Measurements from ENCODE around the gene CHST11.

GRCh38 chr12:104743202-104743580 lies 286.4 kb downstream of the CHST11 start:
- TF ChIP-seq, protein P1, sequence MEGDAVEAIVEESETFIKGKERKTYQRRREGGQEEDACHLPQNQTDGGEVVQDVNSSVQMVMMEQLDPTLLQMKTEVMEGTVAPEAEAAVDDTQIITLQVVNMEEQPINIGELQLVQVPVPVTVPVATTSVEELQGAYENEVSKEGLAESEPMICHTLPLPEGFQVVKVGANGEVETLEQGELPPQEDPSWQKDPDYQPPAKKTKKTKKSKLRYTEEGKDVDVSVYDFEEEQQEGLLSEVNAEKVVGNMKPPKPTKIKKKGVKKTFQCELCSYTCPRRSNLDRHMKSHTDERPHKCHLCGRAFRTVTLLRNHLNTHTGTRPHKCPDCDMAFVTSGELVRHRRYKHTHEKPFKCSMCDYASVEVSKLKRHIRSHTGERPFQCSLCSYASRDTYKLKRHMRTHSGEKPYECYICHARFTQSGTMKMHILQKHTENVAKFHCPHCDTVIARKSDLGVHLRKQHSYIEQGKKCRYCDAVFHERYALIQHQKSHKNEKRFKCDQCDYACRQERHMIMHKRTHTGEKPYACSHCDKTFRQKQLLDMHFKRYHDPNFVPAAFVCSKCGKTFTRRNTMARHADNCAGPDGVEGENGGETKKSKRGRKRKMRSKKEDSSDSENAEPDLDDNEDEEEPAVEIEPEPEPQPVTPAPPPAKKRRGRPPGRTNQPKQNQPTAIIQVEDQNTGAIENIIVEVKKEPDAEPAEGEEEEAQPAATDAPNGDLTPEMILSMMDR (IDR thresholded peaks at IDR 0.05) = no peak
- TF ChIP-seq POLR2A (IDR thresholded peaks at IDR 0.05) = no peak
